Measurements from ENCODE around the gene ZNF331. TPM values are rescaled to one million over a fixed set of nuclear protein-coding genes. Genes with fewer than 3 reads are reported as not detected.

ZNF331 gene
- 11.3 to 14.2 TPM (median 12.8 TPM) in 5 replicates for total RNA-seq (2022; extraction: Qiagen RNA extraction)

DNA sequence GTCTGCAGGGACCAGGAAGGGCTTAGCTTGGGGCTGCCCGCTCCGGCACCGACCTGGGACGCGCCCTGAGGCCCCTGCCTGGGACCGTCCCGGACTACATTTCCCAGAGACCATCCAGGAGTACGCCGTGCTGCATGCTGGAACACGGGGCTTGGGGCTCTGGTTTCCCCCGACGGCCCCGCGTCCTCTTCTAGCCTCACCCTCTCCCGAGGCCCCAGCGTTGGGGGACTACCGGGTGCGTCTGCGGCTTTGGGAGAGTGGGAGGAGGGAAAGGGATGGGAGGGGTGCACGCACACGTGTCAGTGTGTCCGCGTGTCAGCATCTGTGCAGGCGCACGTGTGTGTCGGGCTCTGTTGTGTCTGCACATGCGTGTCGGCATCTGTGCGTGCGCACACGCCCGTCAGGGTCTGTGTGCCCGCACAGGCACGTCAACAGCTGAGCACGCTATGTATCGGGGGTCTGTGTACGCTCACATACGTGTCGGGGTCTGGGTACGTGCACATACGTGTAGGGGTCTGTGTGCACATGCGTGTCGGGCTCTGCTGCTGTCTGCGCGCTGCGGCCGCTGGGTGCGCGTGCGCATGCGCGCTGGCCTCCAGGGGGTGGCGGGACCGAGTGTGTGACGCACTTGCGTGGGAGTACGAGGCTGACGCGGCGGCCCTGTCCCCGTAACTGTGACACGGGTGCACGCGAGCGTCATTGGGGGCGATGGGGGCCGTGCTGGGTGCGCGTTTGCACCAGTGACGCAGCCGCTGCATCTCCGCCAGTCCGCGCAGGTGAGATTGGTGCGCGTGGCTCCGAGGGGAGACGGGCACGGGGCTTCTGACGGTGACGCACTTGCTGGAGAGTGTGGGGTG is at the start of gene ZNF331:
ZNF331 (plus strand) TSS at position 625 of the 857 bp plus-strand sequence. CDS start 31,232 bp downstream, outside the sequence.

Other genes with a start within 250 kb of the ZNF331 start
- 3.1 to 4.3 TPM (median 3.5 TPM) in 5 replicates for gene ZNF845, start 204.4 kb upstream of the ZNF331 start, total RNA-seq (2022; extraction: Qiagen RNA extraction)
- 0.30 to 0.70 TPM (median 0.49 TPM) in 5 replicates for gene ZNF525, start 172.4 kb upstream of the ZNF331 start, total RNA-seq (2022; extraction: Qiagen RNA extraction)
- gene ZNF765, start 143.0 kb upstream of the ZNF331 start, total RNA-seq (2022; extraction: Qiagen RNA extraction) = 3.1 to 4.9 TPM (median 4.1 TPM) in 5 replicates
- 7.0 to 9.0 TPM (median 8.4 TPM) in 5 replicates for gene ZNF761, start 106.2 kb upstream of the ZNF331 start, total RNA-seq (2022; extraction: Qiagen RNA extraction)
- 0.13 to 0.37 TPM (median 0.17 TPM) in 5 replicates for gene ZNF813, start 70.4 kb upstream of the ZNF331 start, total RNA-seq (2022; extraction: Qiagen RNA extraction)
- not detected in 5 replicates for gene DPRX, start 93.9 kb downstream of the ZNF331 start, total RNA-seq (2022; extraction: Qiagen RNA extraction)